Measurements from ENCODE around the gene MAP3K2.

Gene MAP3K2

DNA sequence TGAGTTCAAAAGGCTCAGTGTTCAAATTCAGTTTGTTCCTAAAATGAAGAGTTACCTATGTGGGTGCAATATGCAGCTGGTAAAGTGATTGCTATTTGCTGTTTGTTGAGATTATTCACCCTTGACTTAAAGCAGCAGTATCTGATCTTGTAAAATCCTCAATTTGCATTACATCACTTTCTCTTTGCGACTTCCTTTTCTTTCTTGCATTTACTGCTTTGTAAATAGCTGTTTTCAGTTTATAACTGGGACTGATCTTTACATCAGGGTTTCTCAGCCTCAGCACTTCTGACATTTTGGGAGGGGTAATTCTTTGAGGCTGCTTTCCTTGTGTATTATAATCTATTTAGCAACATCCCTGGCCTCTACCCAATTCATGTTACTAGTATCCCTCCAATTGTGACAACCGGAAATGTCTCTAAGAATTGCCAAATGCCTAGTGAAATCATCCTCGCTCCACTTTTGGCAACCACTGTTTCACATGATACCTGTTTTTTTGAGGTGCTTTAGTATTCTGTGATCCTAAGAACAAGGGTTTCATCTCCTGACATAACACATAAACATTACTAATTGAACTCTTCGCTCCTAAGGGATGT is 81.7 kb downstream of the MAP3K2 start:
- Histone ChIP-seq H3K36me3 (ENCODE audit: control insufficient read depth, low read length) (peaks cover 37% of the 10 kb centered on the region), H3K4me2 (ENCODE audit: low read length) (peak overlapping the region; percentile 37; the same call in 1 of the 2 replicates), H3K27ac (ENCODE audit: low read depth, low read length) (no peak overlapping the region)

DNA sequence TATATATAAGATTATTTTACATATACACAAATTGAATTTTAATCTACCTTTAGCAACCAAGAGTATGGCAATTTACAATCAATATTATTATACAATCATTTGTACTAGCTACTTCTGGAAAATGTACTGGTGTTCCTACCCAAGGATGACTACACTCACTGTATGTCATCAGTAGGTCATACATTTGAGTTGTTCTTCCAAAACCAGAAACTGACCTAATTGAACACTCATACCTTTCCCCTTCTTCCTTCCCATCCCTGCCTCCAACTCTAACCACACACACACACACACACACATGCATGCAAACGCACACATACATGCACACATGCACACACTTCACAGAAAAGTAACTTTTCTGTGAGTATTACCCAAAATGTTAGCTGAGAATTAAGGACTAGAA is 85.6 kb downstream of the MAP3K2 start:
- H3K4me3 ChIP-seq (ENCODE audit: low read length), result no peak overlapping the region
- H3K27ac ChIP-seq (ENCODE audit: low read depth, low read length), result no peak overlapping the region
- no peaks in the 10 kb centered on the region for H3K79me2 ChIP-seq (ENCODE audit: control insufficient read depth, low read length)
- H3K4me1 ChIP-seq (ENCODE audit: control insufficient read depth, low read length), result peaks cover 13% of the 10 kb centered on the region
- TF ChIP-seq EZH2phosphoT487 (IDR thresholded peaks at IDR 0.05; ENCODE audit: borderline replicate concordance, low read length), result no peak
- TF ChIP-seq, protein P1, sequence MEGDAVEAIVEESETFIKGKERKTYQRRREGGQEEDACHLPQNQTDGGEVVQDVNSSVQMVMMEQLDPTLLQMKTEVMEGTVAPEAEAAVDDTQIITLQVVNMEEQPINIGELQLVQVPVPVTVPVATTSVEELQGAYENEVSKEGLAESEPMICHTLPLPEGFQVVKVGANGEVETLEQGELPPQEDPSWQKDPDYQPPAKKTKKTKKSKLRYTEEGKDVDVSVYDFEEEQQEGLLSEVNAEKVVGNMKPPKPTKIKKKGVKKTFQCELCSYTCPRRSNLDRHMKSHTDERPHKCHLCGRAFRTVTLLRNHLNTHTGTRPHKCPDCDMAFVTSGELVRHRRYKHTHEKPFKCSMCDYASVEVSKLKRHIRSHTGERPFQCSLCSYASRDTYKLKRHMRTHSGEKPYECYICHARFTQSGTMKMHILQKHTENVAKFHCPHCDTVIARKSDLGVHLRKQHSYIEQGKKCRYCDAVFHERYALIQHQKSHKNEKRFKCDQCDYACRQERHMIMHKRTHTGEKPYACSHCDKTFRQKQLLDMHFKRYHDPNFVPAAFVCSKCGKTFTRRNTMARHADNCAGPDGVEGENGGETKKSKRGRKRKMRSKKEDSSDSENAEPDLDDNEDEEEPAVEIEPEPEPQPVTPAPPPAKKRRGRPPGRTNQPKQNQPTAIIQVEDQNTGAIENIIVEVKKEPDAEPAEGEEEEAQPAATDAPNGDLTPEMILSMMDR (IDR thresholded peaks at IDR 0.05; ENCODE audit: low read depth, low read length, poor library complexity, severe bottlenecking), result no peak
- peaks cover 14% of the 10 kb centered on the region; the same call in 1 of the 2 replicates for H3F3A ChIP-seq (ENCODE audit: control insufficient read depth, insufficient read depth)
- H3K9me3 ChIP-seq (ENCODE audit: control insufficient read depth, insufficient read depth, low read length), result no peaks in the 10 kb centered on the region
- H4K20me1 ChIP-seq (ENCODE audit: control insufficient read depth, insufficient read depth, low read depth, low read length), result peaks cover 2% of the 10 kb centered on the region; the same call in 1 of the 2 replicates
- no peak overlapping the region for H3K4me2 ChIP-seq (ENCODE audit: low read length)
- H3K9me2 ChIP-seq (replicated peaks; ENCODE audit: control insufficient read depth, low read length), result no peaks in the 10 kb centered on the region
- peaks cover 15% of the 10 kb centered on the region for H3K36me3 ChIP-seq (ENCODE audit: control insufficient read depth, low read length)
- H3K27me3 ChIP-seq (ENCODE audit: control insufficient read depth, low read length), result no peaks in the 10 kb centered on the region

More for the DNA sequence above, 81.7 kb downstream of the MAP3K2 start:
- H3K4me3 ChIP-seq (ENCODE audit: low read length), result no peak overlapping the region
- peaks cover 2% of the 10 kb centered on the region; the same call in 1 of the 2 replicates for H4K20me1 ChIP-seq (ENCODE audit: control insufficient read depth, insufficient read depth, low read depth, low read length)
- H3K27me3 ChIP-seq (ENCODE audit: control insufficient read depth, low read length), result no peaks in the 10 kb centered on the region
- no peaks in the 10 kb centered on the region for H3K79me2 ChIP-seq (ENCODE audit: control insufficient read depth, low read length)
- H3K9me3 ChIP-seq (ENCODE audit: control insufficient read depth, insufficient read depth, low read length), result no peaks in the 10 kb centered on the region
- H3F3A ChIP-seq (ENCODE audit: control insufficient read depth, insufficient read depth), result 0 out of 2 replicates have a peak, but pooled peaks cover 3% of the 10 kb centered on the region
- TF ChIP-seq, protein P1 (IDR thresholded peaks at IDR 0.05; ENCODE audit: low read depth, low read length, poor library complexity, severe bottlenecking), result no peak
- TF ChIP-seq EZH2phosphoT487 (IDR thresholded peaks at IDR 0.05; ENCODE audit: borderline replicate concordance, low read length), result no peak
- no peaks in the 10 kb centered on the region for H3K9me2 ChIP-seq (replicated peaks; ENCODE audit: control insufficient read depth, low read length)
- H3K4me1 ChIP-seq (ENCODE audit: control insufficient read depth, low read length), result peaks cover 13% of the 10 kb centered on the region

DNA sequence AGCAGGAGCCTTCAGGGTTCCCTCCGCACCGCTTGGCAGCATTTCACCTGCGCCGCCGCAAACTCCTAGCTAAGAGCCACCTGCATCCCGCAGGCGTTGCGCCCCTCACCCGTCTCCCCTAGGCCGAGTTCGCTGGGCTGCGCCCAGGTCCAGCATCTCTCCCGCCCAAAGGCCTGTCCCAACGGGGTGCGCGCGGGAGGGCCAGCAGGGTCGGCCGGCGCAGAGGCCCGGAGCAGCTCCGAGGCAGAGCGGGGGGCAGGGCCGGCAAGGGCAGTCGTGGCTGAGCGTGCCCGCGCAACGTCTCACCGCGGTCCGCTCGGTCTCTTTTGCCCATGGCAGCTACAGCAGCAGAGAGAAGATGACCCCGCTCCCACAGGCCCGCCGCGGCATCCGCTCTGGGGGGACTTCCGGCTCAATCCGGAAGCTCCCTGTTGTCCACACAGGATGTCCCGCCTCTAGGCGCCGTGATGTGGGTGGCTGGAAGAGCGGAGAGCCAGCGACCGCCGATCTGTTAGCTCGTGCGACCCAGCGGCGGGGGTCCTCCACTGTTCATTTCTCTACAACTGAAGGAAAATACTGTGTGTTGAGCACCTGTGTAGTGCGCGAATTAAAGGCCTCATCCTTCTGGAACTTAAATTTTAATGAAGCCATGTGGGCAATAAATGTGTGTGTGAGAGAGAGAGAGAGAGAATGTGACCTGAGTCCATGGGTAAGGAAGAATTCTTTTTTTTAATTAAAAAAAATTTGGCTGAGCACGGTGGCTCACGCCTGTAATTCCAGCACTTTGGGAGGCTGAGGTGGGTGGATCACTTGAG is 93.8 kb downstream of the MAP3K2 start, which contains the start of gene ERCC3:
ERCC3 (minus strand) TSS at position 397 of the 815 bp plus-strand sequence; CDS start at position 334, 63 bp downstream.
- Histone ChIP-seq H3K9me2 (replicated peaks; ENCODE audit: control insufficient read depth, low read length) (no peaks in the 10 kb centered on the region), H3K27me3 (ENCODE audit: control insufficient read depth, low read length) (no peaks in the 10 kb centered on the region), H3K79me2 (ENCODE audit: control insufficient read depth, low read length) (peaks cover 43% of the 10 kb centered on the region), H3F3A (ENCODE audit: control insufficient read depth, insufficient read depth) (peaks cover 4% of the 10 kb centered on the region), H3K4me3 (ENCODE audit: low read length) (peak within 1 kb of the TSS; percentile 94), H3K27ac (ENCODE audit: low read depth, low read length) (peak within 1 kb of the TSS; percentile 48), H3K9me3 (ENCODE audit: control insufficient read depth, insufficient read depth, low read length) (no peaks in the 10 kb centered on the region), H3K36me3 (ENCODE audit: control insufficient read depth, low read length) (peaks cover 47% of the 10 kb centered on the region), H3K4me2 (ENCODE audit: low read length) (peak within 1 kb of the TSS; percentile 70), H3K4me1 (ENCODE audit: control insufficient read depth, low read length) (peaks cover 19% of the 10 kb centered on the region), H4K20me1 (ENCODE audit: control insufficient read depth, insufficient read depth, low read depth, low read length) (no peaks in the 10 kb centered on the region)
- TF ChIP-seq, protein P1 (IDR thresholded peaks at IDR 0.05; ENCODE audit: low read depth, low read length, poor library complexity, severe bottlenecking), result no peak
- TF ChIP-seq EZH2phosphoT487 (IDR thresholded peaks at IDR 0.05; ENCODE audit: borderline replicate concordance, low read length), result no peak
